AG10803 (cell line): ENCODE results near the gene LARGE2.

Source experiments
- DNase-seq: peaks from one replicate; pipeline ENCODE4 v3.0.0; 2010; ENCODE audit warnings: low read depth
- H3K4me3 ChIP-seq: 2 replicates; pipeline ENCODE4 v1.5.1; 2011; ENCODE audit warnings: mild to moderate bottlenecking, low read length, control low read depth
- CTCF ChIP-seq: conservative IDR thresholded peaks from 2 replicates; pipeline ENCODE4 v1.5.1; 2011; ENCODE audit warnings: mild to moderate bottlenecking, low read length, control low read depth, inconsistent platforms

Gene LARGE2

GRCh38 chr11:45948356-45948755, 25.9 kb downstream of the LARGE2 start:
- H3K4me3 ChIP-seq: no peak overlapping the region
- TF ChIP-seq CTCF: no peak
- DNase-seq: no peak

GRCh38 chr11:45949992-45950407, 27.5 kb downstream of the LARGE2 start:
- TF ChIP-seq CTCF: no peak
- DNase-seq: peak; percentile 18
- no peak overlapping the region for H3K4me3 ChIP-seq

- H3K4me3 ChIP-seq: no peak overlapping the region
- TF ChIP-seq CTCF: no peak
- DNase-seq: peak; percentile 90
Measured at GRCh38 chr11:45959851-45960250, 37.4 kb downstream of the LARGE2 start.

- TF ChIP-seq CTCF: no peak
- peak; percentile 71 for DNase-seq
- no peak overlapping the region for H3K4me3 ChIP-seq
Measured at GRCh38 chr11:45960387-45961095, 38.1 kb downstream of the LARGE2 start.

- TF ChIP-seq CTCF: no peak
- no peak for DNase-seq
- H3K4me3 ChIP-seq: no peak overlapping the region
Measured at GRCh38 chr11:45961751-45962240, 39.3 kb downstream of the LARGE2 start.

GRCh38 chr11:45964911-45965389, 42.5 kb downstream of the LARGE2 start:
- TF ChIP-seq CTCF: peak; percentile 93
- H3K4me3 ChIP-seq: no peak overlapping the region
- peak; percentile 76 for DNase-seq

GRCh38 chr11:45967506-45967905, 45.0 kb downstream of the LARGE2 start:
- no peak for TF ChIP-seq CTCF
- no peak overlapping the region for H3K4me3 ChIP-seq
- DNase-seq: no peak
